ENCODE measurements around the gene ARL8B. TPM values are rescaled to one million over a fixed set of nuclear protein-coding genes. Genes with fewer than 3 reads are reported as not detected.
A peak's percentile ranks its signal among the peaks of the same experiment; 100 is the strongest.

Gene ARL8B
- total and polyA plus RNA-seq, 8 donors = 60.3 to 93.9 (median 70.2) TPM

GRCh38 chr3:5198313-5198677 lies 76.2 kb downstream of the ARL8B start:
- no peaks in the 10 kb centered on the region for H3K9me3 ChIP-seq
- DNase-seq = no peak
- H3K4me1 ChIP-seq = peaks cover 25 to 66% of the 10 kb centered on the region in 2 donors
- no peak overlapping the region for H3K4me3 ChIP-seq
- H3K36me3 ChIP-seq = peaks cover 4 to 39% of the 10 kb centered on the region in 2 donors
- no peak for TF ChIP-seq CTCF (IDR thresholded peaks at IDR 0.05)
- H3K27me3 ChIP-seq = no peaks in the 10 kb centered on the region
- ATAC-seq = no peak
- intact Hi-C loops (cut with DNase I) = no loop called here
- peak overlapping the region in 1 of 2 donors; percentile 72 for H3K27ac ChIP-seq

GRCh38 chr3:5198986-5199731 lies 77.1 kb downstream of the ARL8B start:
- peaks cover 4 to 48% of the 10 kb centered on the region in 2 donors for H3K36me3 ChIP-seq
- no peak for TF ChIP-seq CTCF (IDR thresholded peaks at IDR 0.05)
- no peak overlapping the region for H3K4me3 ChIP-seq
- peaks cover 25 to 58% of the 10 kb centered on the region in 2 donors for H3K4me1 ChIP-seq
- DNase-seq (no peak), ATAC-seq (no peak)
- peak overlapping the region in 1 of 2 donors; percentile 72 for H3K27ac ChIP-seq
- intact Hi-C loops (cut with DNase I) = no loop called here
- H3K9me3 ChIP-seq = no peaks in the 10 kb centered on the region
- no peaks in the 10 kb centered on the region for H3K27me3 ChIP-seq

GRCh38 chr3:5201536-5201935 lies 79.4 kb downstream of the ARL8B start:
- no peaks in the 10 kb centered on the region for H3K9me3 ChIP-seq
- no peak overlapping the region for H3K27ac ChIP-seq
- H3K4me1 ChIP-seq = peaks cover 8 to 34% of the 10 kb centered on the region in 2 donors
- DNase-seq (no peak), ATAC-seq (no peak)
- TF ChIP-seq CTCF (IDR thresholded peaks at IDR 0.05) = no peak
- H3K36me3 ChIP-seq = peaks cover 4 to 71% of the 10 kb centered on the region in 2 donors
- H3K27me3 ChIP-seq = no peaks in the 10 kb centered on the region
- intact Hi-C loops (cut with DNase I) = no loop called here
- no peak overlapping the region for H3K4me3 ChIP-seq

- no peak for TF ChIP-seq CTCF (IDR thresholded peaks at IDR 0.05)
- Histone ChIP-seq H3K9me3 (no peaks in the 10 kb centered on the region), H3K4me3 (no peak overlapping the region), H3K27ac (no peak overlapping the region), H3K4me1 (peaks cover 6 to 27% of the 10 kb centered on the region in 2 donors), H3K36me3 (peaks cover 4 to 78% of the 10 kb centered on the region in 2 donors), H3K27me3 (no peaks in the 10 kb centered on the region)
- intact Hi-C loops (cut with DNase I) = no loop called here
- ATAC-seq (no peak), DNase-seq (no peak)
Observed at GRCh38 chr3:5202222-5202621, 80.1 kb downstream of the ARL8B start.

GRCh38 chr3:5205165-5205941 lies 83.3 kb downstream of the ARL8B start:
- ATAC-seq (peak; percentile 30), DNase-seq (no peak)
- Histone ChIP-seq H3K27me3 (no peaks in the 10 kb centered on the region), H3K9me3 (no peaks in the 10 kb centered on the region), H3K4me3 (no peak overlapping the region), H3K36me3 (peaks cover 4 to 100% of the 10 kb centered on the region in 2 donors), H3K4me1 (no peaks in the 10 kb centered on the region), H3K27ac (no peak overlapping the region)
- intact Hi-C loops (cut with DNase I) = no loop called here
- no peak for TF ChIP-seq CTCF (IDR thresholded peaks at IDR 0.05)
